IPS-NIHi11 (cell line): ENCODE measurements around the gene GBGT1.

Experiments
- DNase-seq: peaks from one replicate; pipeline ENCODE4 v3.0.0; 2012; ENCODE audit warnings: mixed read lengths, low spot score

Gene GBGT1

DNA sequence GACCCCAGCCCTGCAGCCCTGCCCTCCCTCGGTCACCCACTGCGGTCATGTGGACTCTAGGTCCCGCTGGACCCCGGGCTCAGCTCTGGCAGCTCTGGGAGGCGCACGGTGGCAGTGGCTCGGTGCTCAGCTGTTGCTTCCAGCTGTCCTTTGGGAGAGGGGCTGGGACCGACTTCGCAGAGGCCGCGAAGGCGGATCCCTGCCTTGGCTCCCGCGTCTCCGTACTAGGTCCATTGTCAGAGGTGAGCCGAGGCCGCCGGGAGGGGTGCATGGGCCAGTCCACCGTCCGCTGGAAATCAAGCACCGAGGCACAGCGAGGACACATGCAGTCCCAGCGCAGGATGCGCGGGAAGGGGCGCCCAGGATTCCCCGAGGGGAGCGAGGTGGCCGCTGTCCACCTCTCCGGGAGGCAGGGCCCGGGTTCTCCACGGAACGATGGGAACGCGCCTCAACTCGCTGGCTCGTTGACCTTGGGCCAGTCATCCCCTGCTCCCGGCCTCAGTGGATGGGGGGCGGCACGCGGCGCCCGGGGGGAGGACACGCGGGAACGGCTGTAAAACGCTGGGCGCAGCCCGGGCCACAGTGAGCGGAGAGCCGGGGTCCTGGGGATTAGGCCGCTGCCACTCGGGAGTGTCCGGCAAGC is 732 bp downstream of the GBGT1 start:
- DNase-seq: peak; percentile 45

GRCh38 chr9:133161547-133161950 is 2.2 kb downstream of the GBGT1 start:
- no peak for DNase-seq

GRCh38 chr9:133160742-133161546 is 2.8 kb downstream of the GBGT1 start:
- DNase-seq: peak; percentile 79

- DNase-seq: no peak
Measured at GRCh38 chr9:133158695-133159094, 5.0 kb downstream of the GBGT1 start.

DNA sequence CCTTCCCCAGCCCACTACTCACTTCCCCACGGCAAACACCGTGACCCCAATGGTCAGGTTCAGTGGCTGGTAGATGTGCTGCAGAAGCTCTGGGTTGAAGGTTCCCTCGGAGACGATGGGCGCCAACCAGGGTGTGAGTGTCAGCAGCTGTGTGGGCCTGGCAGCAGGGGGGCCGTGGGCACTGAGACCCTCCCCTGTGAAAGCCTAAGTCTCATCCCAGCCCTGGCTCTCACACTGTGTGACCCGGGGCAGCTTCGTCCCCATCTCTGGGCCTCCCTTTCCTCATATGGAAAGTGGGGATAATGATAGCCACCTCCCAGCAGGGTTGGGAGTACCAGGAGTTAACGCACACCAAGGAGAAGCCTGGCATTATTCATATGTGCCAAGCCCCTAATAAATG is 8.6 kb downstream of the GBGT1 start:
- DNase-seq: no peak

- no peak for DNase-seq
Measured at GRCh38 chr9:133154097-133154989, 9.4 kb downstream of the GBGT1 start.

DNA sequence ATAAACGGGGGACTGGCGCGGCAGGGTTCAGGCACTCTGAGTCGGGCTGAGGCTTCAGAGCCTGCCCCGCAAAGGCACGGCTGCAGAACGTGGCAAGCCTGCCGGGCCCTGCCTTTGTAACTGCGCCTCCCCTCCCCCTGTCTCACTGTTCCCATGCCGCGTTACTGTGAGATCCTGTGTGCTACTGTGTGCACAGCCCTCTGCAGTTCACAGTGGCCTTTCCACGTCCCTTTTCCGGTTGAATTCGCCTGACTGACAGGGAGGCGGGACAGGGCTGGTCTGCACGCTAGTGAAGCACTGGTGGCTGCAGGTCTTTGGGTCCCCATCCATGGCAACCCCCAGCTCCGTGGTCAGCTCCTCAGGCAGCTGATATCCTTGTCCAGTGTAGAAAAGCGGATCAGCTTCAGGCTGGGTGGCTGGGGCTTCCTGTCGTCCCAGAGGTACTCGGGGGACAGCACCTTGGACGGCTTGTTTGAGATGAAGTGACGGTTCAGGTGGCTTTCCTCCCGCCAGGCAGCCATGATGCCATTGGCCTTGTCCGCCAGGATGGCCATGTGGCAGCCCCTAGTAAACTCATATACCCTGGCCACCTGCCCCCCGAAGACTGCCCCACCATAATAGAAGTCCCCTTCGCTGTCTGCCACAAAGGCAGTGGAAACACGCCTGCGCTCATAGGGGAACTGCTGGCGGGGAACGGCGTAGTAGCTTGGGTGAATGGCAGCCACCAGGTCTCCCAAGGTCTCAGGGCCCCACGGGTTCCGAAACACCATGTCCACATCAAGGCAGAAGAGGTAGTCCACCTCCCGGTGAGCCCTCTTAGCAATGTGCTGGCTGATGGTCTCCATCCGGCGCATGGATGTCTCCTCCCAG is 10.3 kb downstream of the GBGT1 start:
- DNase-seq: no peak

DNA sequence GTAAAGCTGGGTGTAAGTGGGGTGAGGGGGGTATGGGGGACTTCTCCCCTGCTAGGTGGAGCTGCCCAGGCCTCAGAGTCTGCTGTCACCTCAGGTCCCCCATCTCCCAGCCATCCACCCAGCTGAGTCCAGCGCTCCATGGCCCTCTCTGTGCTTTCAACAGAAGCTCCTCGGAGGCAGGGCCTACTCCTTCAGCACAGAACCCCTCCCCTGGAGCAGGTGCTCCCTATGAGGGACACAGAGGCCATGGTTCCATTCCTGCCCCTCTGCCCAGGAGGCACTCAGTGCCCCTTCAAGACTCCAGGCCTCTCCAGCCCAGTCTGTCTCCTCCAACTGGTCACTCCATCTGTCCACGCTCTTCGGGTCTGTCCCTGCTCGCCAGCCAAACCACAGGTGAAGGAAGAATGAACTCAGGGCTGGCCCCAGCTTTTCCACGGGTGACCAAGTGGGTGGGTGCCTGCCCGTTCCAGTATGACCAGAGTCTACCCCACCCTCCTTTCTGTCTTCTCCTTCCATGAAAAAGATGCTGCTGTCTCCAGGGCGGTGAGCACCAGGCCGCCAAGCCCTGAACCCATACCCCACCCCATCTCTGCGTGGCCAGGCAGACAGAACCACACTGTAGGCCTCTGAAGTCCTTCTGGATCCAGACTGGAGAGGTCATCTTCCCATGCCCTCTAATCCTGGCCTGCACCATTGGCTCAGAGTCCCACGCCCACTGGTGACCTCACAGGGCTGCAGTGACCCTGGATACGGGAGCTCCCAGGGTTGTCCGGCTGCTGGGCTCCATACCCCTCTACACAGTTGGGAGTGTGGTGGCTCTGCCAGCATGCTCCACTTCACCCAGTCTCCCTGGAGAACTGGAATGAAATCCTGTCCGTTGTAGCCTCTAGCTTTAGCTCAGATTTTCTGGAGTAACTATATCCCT is 11.9 kb downstream of the GBGT1 start:
- no peak for DNase-seq

DNA sequence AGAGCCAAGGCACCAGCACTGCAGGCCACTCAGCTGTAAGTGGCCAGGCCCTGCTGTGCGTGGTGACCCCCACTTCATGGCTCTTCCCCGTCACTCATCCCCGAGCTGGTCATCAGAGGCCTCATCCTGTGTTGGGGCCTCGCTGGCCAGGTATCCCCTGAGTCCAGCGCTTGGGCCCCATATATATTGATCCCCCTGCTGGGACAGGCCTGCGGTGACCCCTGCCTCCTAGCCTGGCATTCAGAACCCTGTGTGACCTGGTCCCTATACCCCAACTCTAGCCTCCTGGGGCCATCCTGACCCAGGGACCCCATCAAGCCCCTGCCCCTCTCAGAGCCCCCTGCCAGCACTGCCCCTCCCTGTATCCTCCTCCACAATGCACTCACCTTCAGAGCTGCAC is 12.7 kb downstream of the GBGT1 start:
- no peak for DNase-seq

DNA sequence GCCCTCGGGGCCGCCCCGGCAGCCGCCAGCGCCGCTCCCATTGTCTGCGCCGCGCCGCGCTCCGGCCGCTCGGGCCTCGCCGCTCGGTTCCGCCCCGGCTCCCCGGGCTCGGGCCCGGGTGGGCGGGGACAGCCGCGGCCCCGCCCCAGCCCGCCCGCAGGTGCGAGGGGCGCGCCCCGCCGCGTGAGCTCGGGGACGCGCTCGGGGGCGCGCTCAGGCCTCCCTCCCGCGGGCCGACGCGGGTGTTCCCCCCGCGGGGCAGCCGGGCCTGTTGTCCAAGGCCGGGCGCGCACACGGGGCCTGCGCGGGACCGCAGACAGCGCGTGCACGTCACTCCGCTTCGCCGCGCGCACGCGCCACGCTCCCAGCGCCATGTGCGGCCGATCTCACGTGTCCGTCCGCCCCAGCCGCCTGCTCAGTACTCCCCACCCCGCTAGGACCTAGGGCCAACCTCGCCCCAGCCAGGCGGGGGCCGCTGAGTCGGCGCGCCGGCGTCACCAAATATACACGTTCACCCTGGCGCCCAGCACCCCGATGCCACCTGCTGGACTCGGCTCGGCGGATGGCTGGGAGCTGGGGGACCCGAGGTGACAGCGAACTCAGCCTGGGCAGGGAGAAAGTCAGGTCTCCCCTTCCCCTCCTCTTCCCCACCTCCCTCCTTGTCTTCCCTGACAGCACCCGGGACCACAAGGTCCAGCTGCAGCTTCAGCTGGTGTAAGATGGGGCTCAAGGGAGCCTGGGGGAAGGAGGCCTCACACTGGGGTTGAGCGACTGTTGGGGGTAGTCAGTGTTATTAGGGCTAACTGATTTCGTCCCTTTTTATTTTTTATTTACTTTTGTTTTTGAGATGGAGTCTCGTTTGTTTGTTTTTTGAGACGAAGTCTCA is 14.3 kb downstream of the GBGT1 start:
- DNase-seq: peak; percentile 96

DNA sequence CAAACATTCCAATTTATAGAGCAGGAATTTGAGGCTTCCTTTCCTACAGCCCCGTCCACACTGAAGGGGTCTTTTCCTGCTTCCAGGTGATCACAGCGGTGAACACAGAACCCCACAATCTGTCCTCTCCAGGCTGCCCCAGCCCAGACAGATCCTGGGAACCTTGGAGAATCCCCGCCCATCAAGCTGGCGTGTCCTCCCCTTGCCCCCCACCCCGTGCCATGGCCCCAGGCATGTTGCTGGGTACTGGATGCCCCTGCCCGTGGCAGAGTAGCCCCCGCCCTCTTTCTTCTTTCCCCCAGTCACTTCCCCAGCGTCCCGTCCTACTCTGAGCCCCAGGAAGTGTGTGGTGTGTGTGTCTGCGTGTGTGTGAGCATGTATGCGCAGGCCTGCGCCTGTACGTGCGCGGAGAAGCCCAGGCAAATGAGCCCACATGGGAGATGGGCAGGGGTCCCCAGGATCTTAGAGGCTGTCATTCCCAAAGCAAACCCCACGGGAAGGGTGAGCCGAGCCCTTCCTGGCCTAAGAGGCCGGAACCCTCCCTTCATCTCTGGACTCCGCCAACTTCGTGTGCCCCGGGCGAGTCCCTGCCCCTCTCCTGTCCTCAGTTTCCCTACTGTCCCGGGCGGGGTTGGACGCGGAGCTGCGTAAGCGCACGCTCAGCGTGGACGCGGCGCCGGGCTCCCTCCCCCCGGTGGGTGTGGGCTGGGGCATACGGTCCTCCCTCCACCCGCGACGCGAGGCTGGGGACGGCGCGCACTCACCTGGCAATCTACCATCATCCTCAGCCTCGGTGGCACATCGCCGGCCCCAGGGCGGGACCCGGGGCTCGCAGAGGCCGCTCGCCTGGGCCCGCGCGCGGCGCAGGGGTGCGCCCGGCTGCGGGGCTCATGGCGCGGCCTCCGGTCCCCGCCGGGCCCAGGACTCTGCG is 15.2 kb downstream of the GBGT1 start:
- no peak for DNase-seq

GRCh38 chr9:133147412-133148198 is 16.1 kb downstream of the GBGT1 start:
- peak; percentile 81 for DNase-seq

GRCh38 chr9:133146746-133147411 is 16.8 kb downstream of the GBGT1 start:
- no peak for DNase-seq

DNA sequence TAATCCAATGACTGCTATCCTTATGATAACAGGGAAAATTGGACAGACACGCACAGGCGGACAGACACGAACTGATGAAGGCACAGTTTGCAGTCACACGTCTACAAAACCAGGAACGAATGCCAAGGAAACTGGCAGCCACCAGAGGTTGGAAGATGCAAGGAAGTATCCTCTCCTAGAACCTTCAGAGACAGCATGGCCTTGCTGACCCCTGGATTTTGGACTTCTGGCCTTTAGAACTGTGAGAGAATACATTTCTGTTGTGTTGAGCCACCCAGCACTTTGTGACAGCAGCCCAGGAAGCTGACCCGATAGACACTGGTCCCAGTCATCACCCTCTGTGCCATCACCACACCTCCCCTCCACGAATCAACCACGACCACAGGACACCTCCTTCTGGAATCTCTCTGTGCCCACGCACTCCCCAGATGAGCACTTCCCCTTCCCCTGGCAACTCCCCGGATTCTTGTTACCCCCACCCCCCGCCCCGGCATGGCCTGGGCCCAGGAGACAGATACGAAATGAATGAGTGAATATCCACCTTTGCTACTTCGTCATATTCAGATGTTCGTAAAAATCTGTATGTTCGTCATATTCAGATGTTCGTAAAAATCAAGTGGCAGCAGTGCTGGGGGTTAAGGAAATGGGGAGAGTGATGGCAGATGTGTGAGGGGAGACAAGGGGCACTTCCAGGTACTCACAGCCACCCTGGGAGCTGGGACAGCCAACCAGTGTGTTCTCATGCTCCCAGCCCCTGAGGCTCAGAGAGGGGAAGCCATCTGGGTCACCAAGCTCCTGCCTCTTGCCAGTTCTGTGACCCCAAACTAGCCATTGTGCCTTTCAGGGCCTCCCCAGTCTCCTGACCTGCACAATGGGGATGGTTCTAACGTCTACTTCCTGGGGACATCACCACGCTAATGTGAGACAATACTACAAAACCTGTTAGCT is 18.5 kb downstream of the GBGT1 start:
- no peak for DNase-seq

- DNase-seq: peak; percentile 95
Measured at GRCh38 chr9:133144142-133144903, 19.4 kb downstream of the GBGT1 start.
